HG03060 (cell line): ENCODE results near the gene KRTAP10-1.
"Not testable (repeated sequence)": the region's sequence is repeated elsewhere in the genome, so short reads cannot be mapped to it uniquely, and the experiment has no call there.

ENCODE experiments used
- ATAC-seq: cut with Tn5 transposase; IDR thresholded peaks from one replicate; pipeline ENCODE4 v1.9.1; 2021; ENCODE audit warnings: low read depth, moderate number of reproducible peaks; ENCODE audit not compliant: unreplicated experiment

KRTAP10-1 gene

GRCh38 chr21:44550807-44551206 lies 10.8 kb upstream of the KRTAP10-1 start:
- ATAC-seq, result no peak

- not testable (repeated sequence) for ATAC-seq
These were observed 10.3 kb upstream of the KRTAP10-1 start for GRCh38 chr21:44550285-44550684.

- ATAC-seq, result no peak
These were observed 9.7 kb upstream of the KRTAP10-1 start for GRCh38 chr21:44549525-44550211.

- no peak for ATAC-seq
These were observed 8.9 kb upstream of the KRTAP10-1 start for GRCh38 chr21:44548922-44549321.

- no peak for ATAC-seq
These were observed 8.4 kb upstream of the KRTAP10-1 start for GRCh38 chr21:44548381-44548780.

GRCh38 chr21:44547656-44548331 lies 7.8 kb upstream of the KRTAP10-1 start:
- ATAC-seq, result no peak

GRCh38 chr21:44544566-44544965 lies 4.6 kb upstream of the KRTAP10-1 start:
- ATAC-seq, result no peak

GRCh38 chr21:44542716-44543115 lies 2.7 kb upstream of the KRTAP10-1 start:
- no peak for ATAC-seq

GRCh38 chr21:44540741-44541288 lies 820 bp upstream of the KRTAP10-1 start:
- ATAC-seq, result no peak

GRCh38 chr21:44539046-44539445 lies 949 bp downstream of the KRTAP10-1 start:
- no peak for ATAC-seq

GRCh38 chr21:44537930-44538911 lies 1.8 kb downstream of the KRTAP10-1 start:
- no peak for ATAC-seq

- ATAC-seq, result no peak
These were observed 4.0 kb downstream of the KRTAP10-1 start for GRCh38 chr21:44535963-44536362.

GRCh38 chr21:44534688-44535087 lies 5.3 kb downstream of the KRTAP10-1 start:
- no peak for ATAC-seq

GRCh38 chr21:44533891-44534627 lies 5.9 kb downstream of the KRTAP10-1 start:
- ATAC-seq, result no peak

GRCh38 chr21:44533121-44533890 lies 6.7 kb downstream of the KRTAP10-1 start:
- no peak for ATAC-seq

- ATAC-seq, result no peak
These were observed 7.3 kb downstream of the KRTAP10-1 start for GRCh38 chr21:44532712-44533111.

- no peak for ATAC-seq
These were observed 8.1 kb downstream of the KRTAP10-1 start for GRCh38 chr21:44531606-44532564.

GRCh38 chr21:44530903-44531605 lies 8.9 kb downstream of the KRTAP10-1 start:
- no peak for ATAC-seq
